Bronchial epithelial cell (primary cell): ENCODE data around the gene KLK14. TPM values are rescaled to one million over a fixed set of nuclear protein-coding genes. Genes with fewer than 3 reads are reported as not detected.

ENCODE experiments used
- DNase-seq: peaks from one replicate; pipeline ENCODE4 v3.0.0-alpha.2; 2010; ENCODE audit warnings: low read depth
- FAIRE-seq: peaks from 2 replicates; lab custom pipeline; 2011; peaks lifted over from hg19 to GRCh38; lab: Jason Lieb, UNC
- H3K27me3 ChIP-seq: 2 replicates; pipeline ENCODE4 v1.5.1; 2011; ENCODE audit warnings: low read length; ENCODE audit not compliant: control insufficient read depth, insufficient read depth
- H3K36me3 ChIP-seq: 2 replicates; pipeline ENCODE4 v1.5.1; 2011; ENCODE audit warnings: low read length; ENCODE audit not compliant: control insufficient read depth, insufficient read depth
- H3K4me3 ChIP-seq: 2 replicates; pipeline ENCODE4 v1.5.1; 2011; ENCODE audit warnings: mild to moderate bottlenecking, low read depth, low read length, control low read depth
- CTCF ChIP-seq: IDR thresholded peaks from 2 replicates; pipeline ENCODE4 v1.5.1; 2011; ENCODE audit warnings: mild to moderate bottlenecking, moderate library complexity, low read length, control low read depth, inconsistent platforms; ENCODE audit not compliant: insufficient read depth, severe bottlenecking
- total RNA-seq: library from RNA; depleted of rRNA; stranded (reverse); fragments of >200 nt; gene quantifications from 2 replicates; pipeline ENCODE4 v1.2.1, GENCODE V29; 2014

The KLK14 gene
- total RNA-seq, 1 donor from 2014 or later, result not detected

GRCh38 chr19:51100601-51101000 is 17.9 kb upstream of the KLK14 start:
- Histone ChIP-seq H3K4me3 (no peak overlapping the region), H3K27me3 (no peaks in the 10 kb centered on the region), H3K36me3 (peaks cover 16% of the 10 kb centered on the region)
- DNase-seq (no peak), FAIRE-seq (no peak)
- no peak for TF ChIP-seq CTCF

- no peak overlapping the region for H3K4me3 ChIP-seq
Observed at GRCh38 chr19:51099047-51099382, 16.3 kb upstream of the KLK14 start.

GRCh38 chr19:51098365-51099046 is 15.8 kb upstream of the KLK14 start:
- Histone ChIP-seq H3K36me3 (peaks cover 7% of the 10 kb centered on the region), H3K27me3 (no peaks in the 10 kb centered on the region), H3K4me3 (no peak overlapping the region)
- DNase-seq (no peak), FAIRE-seq (no peak)
- no peak for TF ChIP-seq CTCF

More at GRCh38 chr19:51099047-51099382, 16.3 kb upstream of the KLK14 start:
- Histone ChIP-seq H3K27me3 (no peaks in the 10 kb centered on the region), H3K36me3 (peaks cover 11% of the 10 kb centered on the region)
- no peak for DNase-seq
- no peak for TF ChIP-seq CTCF
- no peak for FAIRE-seq

- TF ChIP-seq CTCF, result no peak
- Histone ChIP-seq H3K27me3 (no peaks in the 10 kb centered on the region), H3K4me3 (no peak overlapping the region), H3K36me3 (peaks cover 7% of the 10 kb centered on the region)
- DNase-seq (no peak), FAIRE-seq (no peak)
Observed at GRCh38 chr19:51097796-51098195, 15.1 kb upstream of the KLK14 start.

- Histone ChIP-seq H3K4me3 (no peak overlapping the region), H3K36me3 (peaks cover 5% of the 10 kb centered on the region), H3K27me3 (no peaks in the 10 kb centered on the region)
- TF ChIP-seq CTCF, result peak; percentile 88
- peak; percentile 92 for FAIRE-seq
- peak; percentile 90 for DNase-seq
Observed at GRCh38 chr19:51097166-51097738, 14.6 kb upstream of the KLK14 start.
